T1000 (cell line): ENCODE results near the gene SULT2B1.

ENCODE experiments used
- DNase-seq: peaks from one replicate; lab custom pipeline; 2025; ENCODE audit warnings: mixed read lengths; lab: John Stamatoyannopoulos, UW

SULT2B1 gene

DNA sequence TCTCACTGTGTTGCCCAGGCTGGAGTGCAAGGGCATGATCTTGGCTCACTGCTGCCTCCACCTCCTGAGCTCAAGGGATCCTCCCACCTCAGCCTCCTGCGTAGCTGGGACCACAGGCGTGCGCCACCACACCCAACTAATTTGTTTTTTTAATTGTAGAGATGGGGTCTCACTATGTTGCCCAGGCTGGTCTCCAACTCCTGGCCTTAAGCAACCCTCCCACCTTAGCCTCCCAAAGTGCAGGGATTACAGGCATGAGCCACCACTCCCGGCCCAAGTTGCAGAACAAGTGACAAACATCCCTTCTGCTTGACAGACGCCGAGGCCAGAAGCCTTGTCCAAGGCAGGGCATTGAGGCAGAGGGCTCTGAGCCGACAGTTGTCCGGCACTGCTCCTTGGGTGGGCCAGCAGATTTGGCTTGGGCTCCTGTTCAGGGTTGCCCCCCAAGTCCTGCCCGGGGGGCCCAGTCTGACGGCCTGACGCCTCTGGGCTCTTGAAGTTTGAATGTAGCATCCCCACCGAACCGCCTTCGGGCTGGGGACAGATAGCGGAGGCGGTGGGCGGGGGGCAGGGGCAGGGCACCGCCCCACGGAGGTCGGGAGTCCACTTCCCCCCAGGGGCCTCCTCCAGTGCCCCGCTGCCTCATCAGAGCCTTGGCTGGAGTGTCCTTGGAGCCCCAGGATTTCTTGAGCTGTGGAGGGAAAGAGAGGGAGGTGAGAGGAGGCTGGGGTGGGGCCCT, 48.9 kb downstream of the SULT2B1 start:
- DNase-seq = no peak

GRCh38 chr19:48603001-48603400, 51.0 kb downstream of the SULT2B1 start:
- DNase-seq = no peak

GRCh38 chr19:48603449-48603848, 51.5 kb downstream of the SULT2B1 start:
- DNase-seq = no peak

- no peak for DNase-seq
Measured at GRCh38 chr19:48603850-48604249, 51.9 kb downstream of the SULT2B1 start.

- no peak for DNase-seq
Measured at GRCh38 chr19:48606463-48607358, 54.7 kb downstream of the SULT2B1 start, which contains the start of gene SPACA4. TSS of gene SPACA4 (plus strand) at chr19:48606742. CDS start at chr19:48606979, 237 bp downstream.

- no peak for DNase-seq
Measured at GRCh38 chr19:48607359-48607755, 55.4 kb downstream of the SULT2B1 start.

- DNase-seq = peak; percentile 21
Measured at GRCh38 chr19:48608798-48609263, 56.9 kb downstream of the SULT2B1 start.

DNA sequence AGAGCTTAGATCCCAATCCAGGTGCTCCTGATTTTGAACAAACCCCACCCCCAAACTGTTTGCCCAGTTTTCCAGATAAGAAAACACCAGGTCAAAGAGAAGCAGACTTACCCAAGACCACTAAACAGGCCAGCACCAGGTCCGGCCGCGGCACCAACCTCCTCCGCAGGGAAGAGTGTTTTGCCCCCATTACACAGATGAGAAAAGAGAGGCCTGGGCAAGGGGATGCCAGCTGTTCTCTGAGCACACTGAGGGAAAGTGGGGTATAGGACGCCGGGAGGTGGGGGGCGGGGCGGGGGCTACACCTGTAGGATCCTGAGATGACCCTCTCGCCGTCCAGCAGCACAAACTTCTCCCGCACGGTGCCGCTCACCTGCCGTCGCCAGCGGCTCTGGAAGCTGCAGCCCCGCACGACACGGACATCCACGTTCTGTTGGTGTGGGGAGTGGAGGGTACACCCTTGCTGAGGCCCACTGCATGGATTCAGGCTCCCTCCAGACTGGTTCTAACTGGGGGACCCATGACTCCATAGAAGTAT, 57.7 kb downstream of the SULT2B1 start:
- no peak for DNase-seq

- DNase-seq = no peak
Measured at GRCh38 chr19:48611872-48612271, 59.9 kb downstream of the SULT2B1 start.

DNA sequence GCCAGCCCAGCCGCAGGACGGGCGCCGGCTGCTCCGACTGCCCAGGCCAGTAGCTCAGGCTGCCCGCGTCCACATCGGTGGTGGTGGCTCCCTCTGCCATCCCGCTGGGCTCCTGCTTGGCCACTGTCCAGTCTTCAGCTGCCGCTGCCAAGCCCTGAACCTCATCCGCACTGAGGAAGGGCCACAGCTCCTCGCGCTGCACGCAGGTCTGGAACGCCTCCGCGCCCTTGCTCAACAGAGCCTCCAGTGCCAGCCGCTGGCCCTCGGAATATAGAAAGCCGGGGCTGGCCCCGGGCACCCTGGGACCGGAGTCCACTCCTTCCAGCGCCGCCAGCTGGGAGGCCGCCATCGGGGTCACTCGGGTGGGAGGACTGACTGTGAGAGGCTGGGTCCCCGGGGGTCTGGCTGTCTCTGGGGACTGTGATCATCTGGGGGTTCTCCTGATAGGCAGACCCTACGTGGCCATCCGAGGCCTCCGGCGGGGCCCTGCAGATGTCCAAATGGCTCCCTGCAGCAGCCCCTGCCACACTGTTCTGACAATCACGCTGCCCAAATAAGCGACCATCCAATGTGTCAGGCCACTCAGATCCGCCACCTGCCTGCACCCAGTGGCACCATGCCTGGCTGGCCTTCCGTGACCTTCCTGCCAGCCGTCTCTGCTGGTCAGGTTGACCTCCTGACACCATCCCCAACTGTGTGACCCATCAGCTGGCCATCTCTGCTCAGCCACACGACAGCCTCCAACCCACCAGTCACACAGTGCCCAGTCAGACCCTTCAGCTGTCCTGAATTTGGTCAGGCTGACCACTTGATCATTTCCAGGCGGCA, 61.3 kb downstream of the SULT2B1 start:
- DNase-seq = no peak

GRCh38 chr19:48613852-48614435, 62.0 kb downstream of the SULT2B1 start:
- DNase-seq = no peak

- no peak for DNase-seq
Measured at GRCh38 chr19:48614436-48615230, 62.7 kb downstream of the SULT2B1 start, which contains the start of gene FAM83E. TSS of gene FAM83E (minus strand) at chr19:48615076. CDS start at chr19:48613372, 1,704 bp downstream.

GRCh38 chr19:48615231-48616040, 63.5 kb downstream of the SULT2B1 start:
- no peak for DNase-seq

DNA sequence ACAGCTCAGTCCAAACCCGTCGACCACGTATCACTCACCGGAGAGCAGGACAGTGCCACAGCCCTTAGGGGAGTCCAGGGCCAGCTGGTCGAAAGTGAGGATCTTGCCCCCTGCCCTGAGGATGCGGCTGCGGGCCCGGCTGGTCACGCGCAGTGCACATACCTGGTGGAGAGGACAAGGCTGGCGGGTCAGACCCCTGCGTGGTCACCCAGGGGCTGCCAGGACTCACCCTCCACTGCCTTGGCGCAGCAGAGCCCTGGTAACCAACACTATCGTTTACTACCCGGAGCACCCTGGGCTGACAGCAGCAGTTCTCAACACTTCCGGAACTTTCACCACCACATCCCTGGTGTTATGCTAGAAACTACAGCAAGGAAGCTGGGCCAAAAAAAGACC, 64.1 kb downstream of the SULT2B1 start:
- no peak for DNase-seq

DNA sequence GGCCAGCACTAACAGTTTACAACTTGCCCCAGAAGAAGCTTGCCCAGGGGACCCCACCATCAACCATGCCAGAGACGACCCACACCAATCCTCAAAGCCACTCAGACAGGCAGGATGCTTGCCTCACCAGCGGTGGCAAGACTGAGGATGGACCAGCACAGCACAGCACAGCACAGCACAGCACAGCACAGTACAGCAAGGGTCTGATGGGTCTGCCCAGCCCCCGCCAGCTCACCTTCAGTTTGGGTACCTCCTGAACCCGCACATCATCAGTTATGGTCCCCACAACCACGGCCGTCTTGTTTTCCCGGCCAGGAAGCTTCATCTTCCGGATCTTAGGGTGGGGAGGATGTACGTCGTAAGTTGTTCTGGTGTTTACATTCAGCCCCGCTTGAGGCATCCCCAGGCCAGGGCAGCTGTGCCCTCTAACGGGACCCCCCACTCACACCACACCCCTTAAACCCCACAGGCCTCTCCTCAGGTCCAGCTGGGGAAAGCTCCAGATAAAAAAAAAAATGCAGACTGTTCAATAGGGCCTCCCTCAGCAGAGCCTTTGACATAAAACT, 64.6 kb downstream of the SULT2B1 start:
- no peak for DNase-seq

DNA sequence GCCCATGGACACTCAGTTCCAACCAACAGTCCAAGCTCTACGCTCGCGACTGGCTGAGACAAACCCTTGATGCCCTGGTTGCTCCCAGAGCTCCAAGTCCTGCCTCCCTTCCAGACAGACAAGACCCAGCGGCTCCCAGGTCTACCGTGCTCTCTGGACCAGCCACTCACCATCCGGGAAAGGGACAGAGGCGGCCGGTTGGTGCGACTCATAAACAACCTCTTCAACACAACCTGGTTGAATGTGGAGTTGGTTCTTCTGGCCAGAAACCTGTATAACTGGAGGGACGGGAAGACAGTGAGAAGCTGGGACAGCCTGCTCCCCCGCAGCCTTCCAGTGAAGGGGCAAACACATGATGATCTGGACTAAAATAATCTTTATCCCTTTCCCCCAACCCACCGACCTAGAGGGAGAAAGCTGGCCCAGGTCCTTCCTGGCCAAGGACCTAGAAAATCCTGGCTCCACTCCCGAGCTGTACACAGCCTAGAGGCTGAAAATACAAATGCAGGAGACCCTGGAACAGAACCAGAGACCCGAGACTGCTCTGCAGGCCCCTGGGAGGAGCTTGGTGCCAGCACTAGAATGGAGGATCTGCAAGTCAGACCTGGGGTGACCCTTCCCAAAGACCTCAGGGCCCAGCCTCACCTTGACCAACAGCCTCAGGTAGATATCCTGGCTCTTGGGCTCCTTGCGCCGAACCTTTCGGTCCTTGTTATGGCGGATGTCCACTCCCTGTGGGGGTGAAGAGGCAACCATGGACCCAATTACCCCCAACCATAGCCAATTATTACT, 65.4 kb downstream of the SULT2B1 start:
- DNase-seq = no peak

GRCh38 chr19:48618278-48618915, 66.4 kb downstream of the SULT2B1 start:
- DNase-seq = no peak
